Measurements from ENCODE around the gene SLC25A21.

SLC25A21 gene

GRCh38 chr14:36826614-36827013 lies 345.8 kb downstream of the SLC25A21 start:
- no peaks in the 10 kb centered on the region for H4K20me1 ChIP-seq (ENCODE audit: insufficient read depth, low read length)
- H3K79me2 ChIP-seq (ENCODE audit: low read length), result no peaks in the 10 kb centered on the region
- no peaks in the 10 kb centered on the region for H3K27me3 ChIP-seq (replicated peaks; ENCODE audit: insufficient read depth, low read length)
- H3K4me2 ChIP-seq (ENCODE audit: low read depth, low read length), result no peak overlapping the region
- TF ChIP-seq CTCF (IDR thresholded peaks at IDR 0.05; ENCODE audit: low read length) (no peak), EZH2 (optimal IDR thresholded peaks at IDR 0.05; ENCODE audit: low read depth, low read length) (no peak), EZH2phosphoT487 (IDR thresholded peaks at IDR 0.05; ENCODE audit: low read length) (no peak)
- H3F3A ChIP-seq (ENCODE audit: insufficient read depth, low read length), result no peaks in the 10 kb centered on the region
- no peaks in the 10 kb centered on the region for H3K9me3 ChIP-seq (replicated peaks; ENCODE audit: insufficient read depth, low read length)
- H3K4me1 ChIP-seq (ENCODE audit: low read length), result no peaks in the 10 kb centered on the region
- H3K27ac ChIP-seq (ENCODE audit: low read length), result no peak overlapping the region
- no peak for DNase-seq
- no peaks in the 10 kb centered on the region for H3K9me2 ChIP-seq (replicated peaks; ENCODE audit: insufficient read depth, low read length)
- H3K9ac ChIP-seq (ENCODE audit: low read length), result no peak overlapping the region
- H3K4me3 ChIP-seq (ENCODE audit: low read length), result no peak overlapping the region
- H2AFZ ChIP-seq (ENCODE audit: low read length), result no peak overlapping the region
- H3K36me3 ChIP-seq (replicated peaks; ENCODE audit: insufficient read depth, low read length), result no peaks in the 10 kb centered on the region

GRCh38 chr14:36824854-36825253 lies 347.6 kb downstream of the SLC25A21 start:
- no peak for TF ChIP-seq EZH2phosphoT487 (IDR thresholded peaks at IDR 0.05; ENCODE audit: low read length)
- TF ChIP-seq EZH2 (optimal IDR thresholded peaks at IDR 0.05; ENCODE audit: low read depth, low read length), result no peak
- TF ChIP-seq CTCF (IDR thresholded peaks at IDR 0.05; ENCODE audit: low read length), result no peak
- Histone ChIP-seq H3K4me3 (ENCODE audit: low read length) (no peak overlapping the region), H3K36me3 (replicated peaks; ENCODE audit: insufficient read depth, low read length) (no peaks in the 10 kb centered on the region), H3F3A (ENCODE audit: insufficient read depth, low read length) (no peaks in the 10 kb centered on the region), H4K20me1 (ENCODE audit: insufficient read depth, low read length) (no peaks in the 10 kb centered on the region), H3K79me2 (ENCODE audit: low read length) (no peaks in the 10 kb centered on the region), H2AFZ (ENCODE audit: low read length) (no peak overlapping the region), H3K9me3 (replicated peaks; ENCODE audit: insufficient read depth, low read length) (no peaks in the 10 kb centered on the region), H3K9me2 (replicated peaks; ENCODE audit: insufficient read depth, low read length) (no peaks in the 10 kb centered on the region), H3K27me3 (replicated peaks; ENCODE audit: insufficient read depth, low read length) (no peaks in the 10 kb centered on the region), H3K27ac (ENCODE audit: low read length) (no peak overlapping the region), H3K4me2 (ENCODE audit: low read depth, low read length) (no peak overlapping the region), H3K9ac (ENCODE audit: low read length) (no peak overlapping the region), H3K4me1 (ENCODE audit: low read length) (no peaks in the 10 kb centered on the region)
- DNase-seq, result no peak

DNA sequence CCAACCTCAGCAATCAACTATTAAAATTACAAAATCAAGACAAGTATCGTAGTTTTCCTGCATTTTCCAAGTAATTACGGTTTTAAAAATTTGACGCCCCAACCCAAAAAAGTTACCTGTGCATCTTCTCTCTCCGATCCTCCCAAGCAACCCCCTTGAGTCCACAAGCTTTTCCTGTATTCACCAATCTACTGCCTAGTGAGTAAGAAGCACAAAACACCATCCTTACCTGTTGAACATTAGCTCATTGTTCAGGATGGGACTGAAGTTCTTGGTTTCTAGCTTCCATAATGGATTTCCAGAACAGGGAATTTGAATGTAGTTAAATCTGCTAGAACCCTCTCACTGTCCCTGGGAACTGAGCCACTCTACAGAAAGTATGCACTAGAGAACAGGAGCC lies 348.8 kb downstream of the SLC25A21 start:
- DNase-seq, result no peak
- Histone ChIP-seq H3K4me3 (ENCODE audit: low read length) (no peak overlapping the region), H3K4me2 (ENCODE audit: low read depth, low read length) (no peak overlapping the region), H3K36me3 (replicated peaks; ENCODE audit: insufficient read depth, low read length) (no peaks in the 10 kb centered on the region), H3K27ac (ENCODE audit: low read length) (no peak overlapping the region), H3K79me2 (ENCODE audit: low read length) (no peaks in the 10 kb centered on the region), H4K20me1 (ENCODE audit: insufficient read depth, low read length) (no peaks in the 10 kb centered on the region), H2AFZ (ENCODE audit: low read length) (no peak overlapping the region), H3K9ac (ENCODE audit: low read length) (no peak overlapping the region), H3K9me2 (replicated peaks; ENCODE audit: insufficient read depth, low read length) (no peaks in the 10 kb centered on the region), H3K4me1 (ENCODE audit: low read length) (no peaks in the 10 kb centered on the region), H3K9me3 (replicated peaks; ENCODE audit: insufficient read depth, low read length) (no peaks in the 10 kb centered on the region), H3K27me3 (replicated peaks; ENCODE audit: insufficient read depth, low read length) (no peaks in the 10 kb centered on the region), H3F3A (ENCODE audit: insufficient read depth, low read length) (no peaks in the 10 kb centered on the region)
- TF ChIP-seq EZH2phosphoT487 (IDR thresholded peaks at IDR 0.05; ENCODE audit: low read length), result no peak
- no peak for TF ChIP-seq CTCF (IDR thresholded peaks at IDR 0.05; ENCODE audit: low read length)
- no peak for TF ChIP-seq EZH2 (optimal IDR thresholded peaks at IDR 0.05; ENCODE audit: low read depth, low read length)

Measured in MM.1S (cell line).